Measurements from ENCODE around the gene SENP1.

The SENP1 gene

GRCh38 chr12:48110691-48111311 is 4.9 kb upstream of the SENP1 start:
- FAIRE-seq: no peak

GRCh38 chr12:48109424-48109823 is 3.5 kb upstream of the SENP1 start:
- no peak for FAIRE-seq

- no peak for FAIRE-seq
Observed at GRCh38 chr12:48106681-48107613, 1.1 kb upstream of the SENP1 start.

GRCh38 chr12:48105321-48105866 is 485 bp downstream of the SENP1 start:
- no peak for FAIRE-seq

- FAIRE-seq: no peak
Observed at GRCh38 chr12:48104531-48104930, 1.3 kb downstream of the SENP1 start.

GRCh38 chr12:48092611-48093010 is 13.3 kb downstream of the SENP1 start:
- no peak for FAIRE-seq

GRCh38 chr12:48086327-48086726 is 19.6 kb downstream of the SENP1 start:
- no peak for FAIRE-seq

GRCh38 chr12:48084841-48085460 is 20.9 kb downstream of the SENP1 start:
- FAIRE-seq: no peak

GRCh38 chr12:48084066-48084465 is 21.8 kb downstream of the SENP1 start:
- peak; percentile 75 for FAIRE-seq

- no peak for FAIRE-seq
Observed at GRCh38 chr12:48080821-48081220, 25.1 kb downstream of the SENP1 start.

GRCh38 chr12:48080285-48080684 is 25.6 kb downstream of the SENP1 start:
- FAIRE-seq: no peak

- no peak for FAIRE-seq
Observed at GRCh38 chr12:48078901-48079300, 27.0 kb downstream of the SENP1 start.

GRCh38 chr12:48077111-48077510 is 28.8 kb downstream of the SENP1 start:
- no peak for FAIRE-seq

GRCh38 chr12:48075832-48076231 is 30.0 kb downstream of the SENP1 start:
- no peak for FAIRE-seq

- FAIRE-seq: no peak
Observed at GRCh38 chr12:48074266-48074665, 31.6 kb downstream of the SENP1 start.

- no peak for FAIRE-seq
Observed at GRCh38 chr12:48072266-48072665, 33.6 kb downstream of the SENP1 start.

GRCh38 chr12:48071808-48072207 is 34.1 kb downstream of the SENP1 start:
- no peak for FAIRE-seq

GRCh38 chr12:48070731-48071130 is 35.1 kb downstream of the SENP1 start:
- no peak for FAIRE-seq

- FAIRE-seq: no peak
Observed at GRCh38 chr12:48070033-48070432, 35.8 kb downstream of the SENP1 start.

GRCh38 chr12:48069241-48069640 is 36.6 kb downstream of the SENP1 start:
- no peak for FAIRE-seq

- FAIRE-seq: no peak
Observed at GRCh38 chr12:48068457-48068856, 37.4 kb downstream of the SENP1 start.

GRCh38 chr12:48067250-48067938 is 38.5 kb downstream of the SENP1 start:
- no peak for FAIRE-seq

- FAIRE-seq: no peak
Observed at GRCh38 chr12:48065041-48065440, 40.8 kb downstream of the SENP1 start.

Data from endometrium (tissue), 2 donors.